Measurements from ENCODE around the gene FAM110D.

The FAM110D gene

DNA sequence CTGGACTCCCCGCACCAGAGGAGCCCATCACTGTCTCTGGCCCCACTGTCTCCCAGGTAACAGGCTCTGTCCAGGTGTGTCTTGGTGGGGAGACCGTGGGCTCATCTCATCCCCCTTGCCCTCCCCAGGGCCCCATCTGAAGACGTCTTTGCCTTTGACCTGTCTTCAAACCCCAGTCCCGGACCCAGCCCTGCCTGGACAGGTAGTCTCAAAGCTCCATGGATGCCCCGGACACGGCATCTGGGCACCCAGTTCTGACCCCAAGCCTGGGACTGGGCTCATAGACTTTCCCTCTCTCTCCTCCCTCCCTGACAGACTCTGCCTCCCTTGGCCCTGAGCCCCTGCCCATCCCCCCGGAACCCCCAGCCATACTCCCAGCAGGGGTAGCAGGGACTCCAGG, 25.2 kb downstream of the FAM110D start:
- TF ChIP-seq FOXM1 (IDR thresholded peaks at IDR 0.05; ENCODE audit: borderline replicate concordance, low read depth) = no peak

DNA sequence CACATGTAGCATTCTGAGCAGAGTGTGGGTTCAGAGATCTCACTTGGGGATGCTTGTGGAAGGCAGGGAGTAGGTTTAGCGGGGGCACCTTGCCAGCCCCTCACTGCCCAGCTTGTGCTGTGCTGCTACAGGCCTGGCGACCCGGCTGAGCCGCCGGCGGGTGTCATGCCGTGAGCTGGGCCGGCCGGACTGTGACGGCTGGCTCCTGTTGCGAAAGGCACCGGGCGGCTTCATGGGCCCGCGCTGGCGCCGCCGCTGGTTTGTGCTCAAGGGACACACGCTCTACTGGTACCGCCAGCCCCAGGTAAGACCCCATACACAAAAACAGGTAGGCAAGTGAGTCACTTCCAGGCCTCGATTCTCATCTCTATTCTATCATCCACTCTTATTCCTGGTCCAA, 26.0 kb downstream of the FAM110D start:
- TF ChIP-seq TEAD4 (IDR thresholded peaks at IDR 0.05) (no peak), NFIC (IDR thresholded peaks at IDR 0.05) (no peak), CEBPB (IDR thresholded peaks at IDR 0.05) (no peak), TAF1 (IDR thresholded peaks at IDR 0.05; ENCODE audit: low read depth) (no peak), EGR1 (IDR thresholded peaks at IDR 0.05) (no peak), FOXM1 (IDR thresholded peaks at IDR 0.05; ENCODE audit: borderline replicate concordance, low read depth) (no peak), EP300 (IDR thresholded peaks at IDR 0.05; ENCODE audit: borderline replicate concordance) (no peak), ZBTB7A (IDR thresholded peaks at IDR 0.05; ENCODE audit: low read depth) (no peak), RAD21 (IDR thresholded peaks at IDR 0.05; ENCODE audit: low read depth) (no peak), CREB1 (IDR thresholded peaks at IDR 0.05; ENCODE audit: low read depth) (no peak), YY1 (IDR thresholded peaks at IDR 0.05; ENCODE audit: low read depth) (no peak), TCF12 (IDR thresholded peaks at IDR 0.05; ENCODE audit: low read depth) (no peak)
- TF ChIP-seq, protein P1, sequence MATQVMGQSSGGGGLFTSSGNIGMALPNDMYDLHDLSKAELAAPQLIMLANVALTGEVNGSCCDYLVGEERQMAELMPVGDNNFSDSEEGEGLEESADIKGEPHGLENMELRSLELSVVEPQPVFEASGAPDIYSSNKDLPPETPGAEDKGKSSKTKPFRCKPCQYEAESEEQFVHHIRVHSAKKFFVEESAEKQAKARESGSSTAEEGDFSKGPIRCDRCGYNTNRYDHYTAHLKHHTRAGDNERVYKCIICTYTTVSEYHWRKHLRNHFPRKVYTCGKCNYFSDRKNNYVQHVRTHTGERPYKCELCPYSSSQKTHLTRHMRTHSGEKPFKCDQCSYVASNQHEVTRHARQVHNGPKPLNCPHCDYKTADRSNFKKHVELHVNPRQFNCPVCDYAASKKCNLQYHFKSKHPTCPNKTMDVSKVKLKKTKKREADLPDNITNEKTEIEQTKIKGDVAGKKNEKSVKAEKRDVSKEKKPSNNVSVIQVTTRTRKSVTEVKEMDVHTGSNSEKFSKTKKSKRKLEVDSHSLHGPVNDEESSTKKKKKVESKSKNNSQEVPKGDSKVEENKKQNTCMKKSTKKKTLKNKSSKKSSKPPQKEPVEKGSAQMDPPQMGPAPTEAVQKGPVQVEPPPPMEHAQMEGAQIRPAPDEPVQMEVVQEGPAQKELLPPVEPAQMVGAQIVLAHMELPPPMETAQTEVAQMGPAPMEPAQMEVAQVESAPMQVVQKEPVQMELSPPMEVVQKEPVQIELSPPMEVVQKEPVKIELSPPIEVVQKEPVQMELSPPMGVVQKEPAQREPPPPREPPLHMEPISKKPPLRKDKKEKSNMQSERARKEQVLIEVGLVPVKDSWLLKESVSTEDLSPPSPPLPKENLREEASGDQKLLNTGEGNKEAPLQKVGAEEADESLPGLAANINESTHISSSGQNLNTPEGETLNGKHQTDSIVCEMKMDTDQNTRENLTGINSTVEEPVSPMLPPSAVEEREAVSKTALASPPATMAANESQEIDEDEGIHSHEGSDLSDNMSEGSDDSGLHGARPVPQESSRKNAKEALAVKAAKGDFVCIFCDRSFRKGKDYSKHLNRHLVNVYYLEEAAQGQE (IDR thresholded peaks at IDR 0.05; ENCODE audit: low read depth) = no peak
- TF ChIP-seq, protein P2, sequence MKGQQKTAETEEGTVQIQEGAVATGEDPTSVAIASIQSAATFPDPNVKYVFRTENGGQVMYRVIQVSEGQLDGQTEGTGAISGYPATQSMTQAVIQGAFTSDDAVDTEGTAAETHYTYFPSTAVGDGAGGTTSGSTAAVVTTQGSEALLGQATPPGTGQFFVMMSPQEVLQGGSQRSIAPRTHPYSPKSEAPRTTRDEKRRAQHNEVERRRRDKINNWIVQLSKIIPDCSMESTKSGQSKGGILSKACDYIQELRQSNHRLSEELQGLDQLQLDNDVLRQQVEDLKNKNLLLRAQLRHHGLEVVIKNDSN (IDR thresholded peaks at IDR 0.05) = no peak
- TF ChIP-seq, protein P3, sequence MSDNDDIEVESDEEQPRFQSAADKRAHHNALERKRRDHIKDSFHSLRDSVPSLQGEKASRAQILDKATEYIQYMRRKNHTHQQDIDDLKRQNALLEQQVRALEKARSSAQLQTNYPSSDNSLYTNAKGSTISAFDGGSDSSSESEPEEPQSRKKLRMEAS (IDR thresholded peaks at IDR 0.05) = no peak

DNA sequence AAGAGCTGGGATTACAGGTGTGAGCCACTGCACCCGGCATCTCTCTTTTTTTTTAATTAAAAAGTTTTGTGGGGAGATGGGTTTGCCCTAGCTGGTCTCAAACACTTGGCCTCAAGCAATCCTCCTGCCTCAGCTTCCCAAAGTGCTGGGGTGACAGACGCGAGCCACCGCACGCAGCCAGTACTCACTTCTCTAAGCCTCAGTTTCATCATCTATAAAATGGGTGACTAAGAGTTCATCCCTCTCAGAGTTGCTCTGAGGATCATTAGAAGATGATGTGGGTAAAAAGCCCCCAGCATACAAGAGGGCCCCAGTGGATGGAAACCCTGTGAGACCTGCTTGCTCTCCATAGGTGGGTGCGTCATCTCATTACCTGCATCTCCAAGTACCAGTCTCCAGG, 29.0 kb downstream of the FAM110D start:
- TF ChIP-seq EGR1 (IDR thresholded peaks at IDR 0.05) (no peak), FOXM1 (IDR thresholded peaks at IDR 0.05; ENCODE audit: borderline replicate concordance, low read depth) (no peak), TCF12 (IDR thresholded peaks at IDR 0.05; ENCODE audit: low read depth) (no peak), EP300 (IDR thresholded peaks at IDR 0.05; ENCODE audit: borderline replicate concordance) (no peak), CREB1 (IDR thresholded peaks at IDR 0.05; ENCODE audit: low read depth) (no peak)

DNA sequence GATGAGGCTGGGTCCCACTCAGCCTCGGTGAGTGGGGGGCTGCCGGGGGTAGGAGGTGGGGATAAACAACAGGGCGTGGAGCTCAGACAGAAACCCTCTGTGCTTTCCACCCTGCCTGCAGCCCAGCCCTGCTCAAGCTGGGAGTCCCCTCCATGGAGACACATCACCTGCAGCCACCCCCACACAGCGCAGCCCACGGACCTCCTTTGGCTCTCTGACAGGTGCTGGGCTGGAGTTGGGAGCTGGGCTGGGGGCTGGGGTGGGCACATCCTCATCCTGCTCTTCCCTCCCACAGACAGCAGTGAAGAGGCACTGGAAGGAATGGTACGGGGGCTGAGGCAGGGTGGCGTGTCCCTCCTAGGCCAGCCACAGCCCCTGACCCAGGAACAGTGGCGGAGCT, 29.6 kb downstream of the FAM110D start:
- no peak for TF ChIP-seq CREB1 (IDR thresholded peaks at IDR 0.05; ENCODE audit: low read depth)
- TF ChIP-seq CEBPB (IDR thresholded peaks at IDR 0.05) = no peak
- no peak for TF ChIP-seq YY1 (IDR thresholded peaks at IDR 0.05; ENCODE audit: low read depth)
- no peak for TF ChIP-seq ZBTB7A (IDR thresholded peaks at IDR 0.05; ENCODE audit: low read depth)
- TF ChIP-seq TCF12 (IDR thresholded peaks at IDR 0.05; ENCODE audit: low read depth) = no peak
- TF ChIP-seq TAF1 (IDR thresholded peaks at IDR 0.05; ENCODE audit: low read depth) = no peak
- TF ChIP-seq EGR1 (IDR thresholded peaks at IDR 0.05) = no peak
- no peak for TF ChIP-seq RAD21 (IDR thresholded peaks at IDR 0.05; ENCODE audit: low read depth)
- no peak for TF ChIP-seq FOXM1 (IDR thresholded peaks at IDR 0.05; ENCODE audit: borderline replicate concordance, low read depth)
- TF ChIP-seq, protein P2 (IDR thresholded peaks at IDR 0.05) = no peak

DNA sequence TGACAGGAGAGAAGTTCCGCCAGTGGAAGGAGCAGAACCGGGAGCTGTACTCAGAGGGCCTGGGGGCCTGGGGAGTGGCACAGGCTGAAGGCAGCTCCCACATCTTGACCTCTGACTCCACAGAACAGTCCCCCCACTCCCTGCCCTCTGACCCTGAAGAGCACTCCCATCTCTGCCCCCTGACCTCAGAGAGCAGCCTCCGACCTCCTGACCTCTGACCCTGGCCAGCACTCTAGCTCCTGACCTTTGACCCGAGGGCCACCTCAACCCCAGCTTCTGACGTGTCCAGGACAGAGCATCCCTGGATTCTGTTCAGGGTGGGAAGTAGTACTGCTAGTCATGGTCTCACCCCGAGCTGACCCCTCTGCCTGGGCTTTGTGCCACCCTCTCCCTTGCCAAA, 30.5 kb downstream of the FAM110D start:
- TF ChIP-seq ZBTB7A (IDR thresholded peaks at IDR 0.05; ENCODE audit: low read depth) (no peak), CREB1 (IDR thresholded peaks at IDR 0.05; ENCODE audit: low read depth) (no peak), EGR1 (IDR thresholded peaks at IDR 0.05) (no peak), EP300 (IDR thresholded peaks at IDR 0.05; ENCODE audit: borderline replicate concordance) (no peak), RAD21 (IDR thresholded peaks at IDR 0.05; ENCODE audit: low read depth) (no peak), CEBPB (IDR thresholded peaks at IDR 0.05) (no peak), TEAD4 (IDR thresholded peaks at IDR 0.05) (no peak), YY1 (IDR thresholded peaks at IDR 0.05; ENCODE audit: low read depth) (no peak), FOXM1 (IDR thresholded peaks at IDR 0.05; ENCODE audit: borderline replicate concordance, low read depth) (no peak), TAF1 (IDR thresholded peaks at IDR 0.05; ENCODE audit: low read depth) (no peak), NFIC (IDR thresholded peaks at IDR 0.05) (no peak)
- TF ChIP-seq, protein P1 (IDR thresholded peaks at IDR 0.05; ENCODE audit: low read depth) = no peak
- TF ChIP-seq, protein P2 (IDR thresholded peaks at IDR 0.05) = no peak
- TF ChIP-seq, protein P3 (IDR thresholded peaks at IDR 0.05) = no peak

DNA sequence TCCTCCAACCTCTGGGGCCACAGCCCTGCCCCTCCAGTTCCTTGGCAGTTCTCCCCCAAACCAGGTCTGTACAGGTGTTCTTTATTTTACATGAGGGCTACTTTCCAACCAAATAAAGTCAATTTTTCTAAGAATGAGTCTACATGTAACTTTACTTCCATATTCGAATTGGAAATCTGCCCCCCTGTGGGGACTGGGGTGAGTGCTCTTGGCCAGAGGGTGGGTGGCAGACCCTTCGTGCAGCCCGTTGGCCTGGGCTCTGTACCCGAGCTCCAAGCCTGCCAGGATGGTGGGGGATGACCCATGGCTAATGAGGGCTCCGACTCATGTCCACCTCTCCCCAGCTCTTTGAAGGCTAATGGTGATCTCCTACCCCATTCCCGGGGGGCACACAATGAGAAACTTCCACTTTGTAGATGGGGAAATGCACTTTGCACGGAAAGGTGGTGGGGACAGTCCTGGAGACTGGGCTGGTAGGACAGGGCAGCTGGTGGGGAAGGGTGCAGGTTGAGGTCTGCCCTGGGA, 30.9 kb downstream of the FAM110D start:
- TF ChIP-seq TEAD4 (IDR thresholded peaks at IDR 0.05) (no peak), TCF12 (IDR thresholded peaks at IDR 0.05; ENCODE audit: low read depth) (no peak), NFIC (IDR thresholded peaks at IDR 0.05) (no peak), ZBTB7A (IDR thresholded peaks at IDR 0.05; ENCODE audit: low read depth) (no peak), TAF1 (IDR thresholded peaks at IDR 0.05; ENCODE audit: low read depth) (no peak), RAD21 (IDR thresholded peaks at IDR 0.05; ENCODE audit: low read depth) (no peak), FOXM1 (IDR thresholded peaks at IDR 0.05; ENCODE audit: borderline replicate concordance, low read depth) (no peak), EGR1 (IDR thresholded peaks at IDR 0.05) (no peak)

Measured in Ishikawa (cell line).